NB4 (cell line): ENCODE measurements around the gene PRMT6.

Experiments
- MYC ChIP-seq: IDR thresholded peaks from 2 replicates; pipeline ENCODE4 v1.6.1; 2011; ENCODE audit warnings: low read depth, low read length
- TF ChIP-seq, protein P1 (sequence below): IDR thresholded peaks from one replicate; pipeline ENCODE4 v1.5.1; 2012; ENCODE audit warnings: low read depth, low read length

- TF ChIP-seq, protein P1, sequence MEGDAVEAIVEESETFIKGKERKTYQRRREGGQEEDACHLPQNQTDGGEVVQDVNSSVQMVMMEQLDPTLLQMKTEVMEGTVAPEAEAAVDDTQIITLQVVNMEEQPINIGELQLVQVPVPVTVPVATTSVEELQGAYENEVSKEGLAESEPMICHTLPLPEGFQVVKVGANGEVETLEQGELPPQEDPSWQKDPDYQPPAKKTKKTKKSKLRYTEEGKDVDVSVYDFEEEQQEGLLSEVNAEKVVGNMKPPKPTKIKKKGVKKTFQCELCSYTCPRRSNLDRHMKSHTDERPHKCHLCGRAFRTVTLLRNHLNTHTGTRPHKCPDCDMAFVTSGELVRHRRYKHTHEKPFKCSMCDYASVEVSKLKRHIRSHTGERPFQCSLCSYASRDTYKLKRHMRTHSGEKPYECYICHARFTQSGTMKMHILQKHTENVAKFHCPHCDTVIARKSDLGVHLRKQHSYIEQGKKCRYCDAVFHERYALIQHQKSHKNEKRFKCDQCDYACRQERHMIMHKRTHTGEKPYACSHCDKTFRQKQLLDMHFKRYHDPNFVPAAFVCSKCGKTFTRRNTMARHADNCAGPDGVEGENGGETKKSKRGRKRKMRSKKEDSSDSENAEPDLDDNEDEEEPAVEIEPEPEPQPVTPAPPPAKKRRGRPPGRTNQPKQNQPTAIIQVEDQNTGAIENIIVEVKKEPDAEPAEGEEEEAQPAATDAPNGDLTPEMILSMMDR: no peak
- TF ChIP-seq MYC: no peak
Observed at GRCh38 chr1:107018445-107018844, 38.0 kb upstream of the PRMT6 start.
